PC-3 (cell line): ENCODE measurements around the gene MALAT1. TPM values are rescaled to one million over a fixed set of nuclear protein-coding genes. Genes with fewer than 3 reads are reported as not detected.

Experiments used
- ATAC-seq: fragments of 200-7000 bp; cut with Tn5 transposase; 2 replicates; pipeline ENCODE4 v1.9.1; 2020; ENCODE audit warnings: mild to moderate bottlenecking, moderate library complexity
- BruUV-seq: library from RNA; stranded (reverse); fragments of 400-500 nt; replicated peaks from 2 replicates; lab custom pipeline; 2021; lab: Mats Ljungman, UMichigan
- CTCF ChIA-PET: fragments of 300-600 bp; sonication (Branson Sonifier 250); formaldehyde crosslinking; loops from one replicate; lab custom pipeline; 2022; ENCODE audit warnings: antibody characterized with exemption; lab: Charles Lee
- POLR2A ChIA-PET: fragments of 300-600 bp; sonication (Branson Sonifier 250); formaldehyde crosslinking; loops from one replicate; lab custom pipeline; 2022; ENCODE audit warnings: antibody characterized with exemption; ENCODE audit not compliant: unreplicated experiment; lab: Charles Lee
- DNase-seq: peaks from one replicate; pipeline ENCODE4 v3.0.0-alpha.2; 2015
- H2AFZ ChIP-seq: fragments of 300-600 bp; sonication (generic); 2 replicates; pipeline ENCODE4 v1.6.0; 2016; ENCODE audit warnings: antibody characterized with exemption, low read length
- H3F3A ChIP-seq: fragments of 300-600 bp; sonication (generic); one replicate; pipeline ENCODE4 v1.6.0; 2017; ENCODE audit warnings: antibody characterized with exemption, low read length, control low read depth, mild to moderate bottlenecking; ENCODE audit not compliant: unreplicated experiment
- H3K27ac ChIP-seq: fragments of 300-600 bp; sonication (generic); 2 replicates; pipeline ENCODE4 v1.5.1; 2016; ENCODE audit warnings: mild to moderate bottlenecking, low read length
- H3K27me3 ChIP-seq: fragments of 300-600 bp; sonication (generic); 2 replicates; pipeline ENCODE4 v1.6.1; 2016; ENCODE audit warnings: low read length, mixed read lengths
- H3K36me3 ChIP-seq: fragments of 300-600 bp; sonication (generic); 2 replicates; pipeline ENCODE4 v1.6.1; 2016; ENCODE audit warnings: low read depth, mixed run types, low read length, mixed read lengths
- H3K4me1 ChIP-seq: fragments of 300-600 bp; sonication (generic); 2 replicates; pipeline ENCODE4 v1.5.1; 2016; ENCODE audit warnings: low read length; ENCODE audit not compliant: insufficient read depth
- H3K4me2 ChIP-seq: fragments of 300-600 bp; sonication (generic); 2 replicates; pipeline ENCODE4 v1.6.0; 2016; ENCODE audit warnings: low read length
- H3K4me3 ChIP-seq: fragments of 300-600 bp; sonication (generic); 2 replicates; pipeline ENCODE4 v1.5.1; 2016; ENCODE audit warnings: mild to moderate bottlenecking, low read length, mixed read lengths
- H3K79me2 ChIP-seq: fragments of 300-600 bp; sonication (generic); 2 replicates; pipeline ENCODE4 v1.6.1; 2017; ENCODE audit warnings: low read length, mixed read lengths
- H3K9ac ChIP-seq: fragments of 300-600 bp; sonication (generic); 2 replicates; pipeline ENCODE4 v1.6.0; 2016; ENCODE audit warnings: mild to moderate bottlenecking, low read length
- H3K9me2 ChIP-seq: fragments of 300-600 bp; sonication (generic); replicated peaks from 2 replicates; pipeline ENCODE4 v1.6.1; 2016; ENCODE audit warnings: mixed run types, low read length, mixed read lengths
- H3K9me3 ChIP-seq: fragments of 300-600 bp; sonication (generic); 2 replicates; pipeline ENCODE4 v1.6.1; 2016; ENCODE audit warnings: low read length, mixed read lengths
- H4K20me1 ChIP-seq: fragments of 300-600 bp; sonication (generic); 2 replicates; pipeline ENCODE4 v1.6.1; 2016; ENCODE audit warnings: low read length, mixed read lengths
- CTCF ChIP-seq: fragments of 300-600 bp; sonication (generic); conservative IDR thresholded peaks from 2 replicates; pipeline ENCODE4 v1.5.1; 2017; ENCODE audit warnings: antibody characterized with exemption, low read depth, mild to moderate bottlenecking, low read length
- EZH2 ChIP-seq: fragments of 300-600 bp; sonication (generic); IDR thresholded peaks from one replicate; pipeline ENCODE4 v1.6.1; 2017; ENCODE audit warnings: antibody characterized with exemption, mild to moderate bottlenecking, low read length; ENCODE audit not compliant: unreplicated experiment
- EZH2phosphoT487 ChIP-seq: fragments of 300-600 bp; sonication (generic); IDR thresholded peaks from 2 replicates; pipeline ENCODE4 v1.6.1; 2018; ENCODE audit warnings: mild to moderate bottlenecking, antibody characterized with exemption, low read length, borderline replicate concordance
- intact Hi-C: fragments of 100-400 bp; cut with micrococcal nuclease; formaldehyde crosslinking; loops from 2 replicates; pipeline ENCODE4 v1.9.0; 2023
- total RNA-seq: library from RNA; depleted of rRNA; stranded (reverse); fragments of >200 nt; gene quantifications from 2 replicates; pipeline ENCODE4 v1.2.3, GENCODE V29; 2014

The MALAT1 gene
- total RNA-seq, 1 experiment from 2014 or later, result 1,345 TPM

- H3K9me2 ChIP-seq, result no peaks in the 10 kb centered on the region
- peak; percentile 59 for TF ChIP-seq CTCF
- TF ChIP-seq EZH2phosphoT487, result no peak
- H3K9me3 ChIP-seq, result no peaks in the 10 kb centered on the region
- DNase-seq (no peak), ATAC-seq (peak; percentile 41; the same call in 1 of the 2 replicates)
- H3F3A ChIP-seq, result no peaks in the 10 kb centered on the region
- H3K79me2 ChIP-seq, result peaks cover 20% of the 10 kb centered on the region
- H4K20me1 ChIP-seq, result no peaks in the 10 kb centered on the region
- intact Hi-C loops, result no loop called here
- H3K4me1 ChIP-seq, result peaks cover 11% of the 10 kb centered on the region
- no TSS peak for BruUV-seq
- H3K9ac ChIP-seq, result no peak overlapping the region
- no peak overlapping the region for H3K4me2 ChIP-seq
- no peak overlapping the region for H3K27ac ChIP-seq
- no peak overlapping the region for H2AFZ ChIP-seq
- ChIA-PET POLR2A (no interaction called here), CTCF (no interaction called here)
- H3K27me3 ChIP-seq, result no peaks in the 10 kb centered on the region
- H3K4me3 ChIP-seq, result no peak overlapping the region
- peaks cover 40% of the 10 kb centered on the region for H3K36me3 ChIP-seq
These were observed 31.3 kb downstream of the MALAT1 start for GRCh38 chr11:65530157-65530496.

GRCh38 chr11:65532388-65533064 lies 33.7 kb downstream of the MALAT1 start:
- Histone ChIP-seq H3K4me3 (no peak overlapping the region), H3K4me2 (no peak overlapping the region), H3K4me1 (no peaks in the 10 kb centered on the region), H3K9me3 (no peaks in the 10 kb centered on the region), H3K9ac (no peak overlapping the region), H3K9me2 (no peaks in the 10 kb centered on the region), H3K27me3 (no peaks in the 10 kb centered on the region), H3F3A (no peaks in the 10 kb centered on the region), H2AFZ (no peak overlapping the region), H3K79me2 (no peaks in the 10 kb centered on the region), H4K20me1 (no peaks in the 10 kb centered on the region), H3K27ac (no peak overlapping the region), H3K36me3 (peaks cover 38% of the 10 kb centered on the region)
- TF ChIP-seq EZH2phosphoT487, result no peak
- no peak for TF ChIP-seq CTCF
- TF ChIP-seq EZH2, result no peak
- BruUV-seq, result no TSS peak
- intact Hi-C loops, result no loop called here
- DNase-seq, result no peak
- CTCF ChIA-PET, result no interaction called here
- no peak for ATAC-seq
- POLR2A ChIA-PET, result no interaction called here

- no TSS peak for BruUV-seq
- DNase-seq, result no peak
- H3K36me3 ChIP-seq, result peaks cover 43% of the 10 kb centered on the region
- 0 out of 2 replicates have a peak, but pooled peaks cover 5% of the 10 kb centered on the region for H3K79me2 ChIP-seq
- TF ChIP-seq EZH2, result no peak
- no peak for TF ChIP-seq EZH2phosphoT487
- TF ChIP-seq CTCF, result no peak
- H4K20me1 ChIP-seq, result no peaks in the 10 kb centered on the region
- H3K4me1 ChIP-seq, result peaks cover 6% of the 10 kb centered on the region
- intact Hi-C loops, result no loop called here
- H3F3A ChIP-seq, result no peaks in the 10 kb centered on the region
- H3K9me2 ChIP-seq, result no peaks in the 10 kb centered on the region
- H3K4me3 ChIP-seq, result no peak overlapping the region
- no peaks in the 10 kb centered on the region for H3K27me3 ChIP-seq
- H3K9ac ChIP-seq, result no peak overlapping the region
- POLR2A ChIA-PET, result no interaction called here
- H3K9me3 ChIP-seq, result no peaks in the 10 kb centered on the region
- no peak overlapping the region for H3K4me2 ChIP-seq
- no peak for ATAC-seq
- CTCF ChIA-PET, result no interaction called here
- H3K27ac ChIP-seq, result no peak overlapping the region
- H2AFZ ChIP-seq, result no peak overlapping the region
These were observed 36.3 kb downstream of the MALAT1 start for GRCh38 chr11:65535102-65535501.
